BJ (cell line): ENCODE results near the gene SCP2. TPM values are rescaled to one million over a fixed set of nuclear protein-coding genes. Genes with fewer than 3 reads are reported as not detected.

Source experiments
- CTCF ChIA-PET: fragments of 350-600 bp; formaldehyde crosslinking; extraction: SDS; loops from one replicate; lab custom pipeline; 2021; ENCODE audit warnings: antibody characterized with exemption, inconsistent platforms; lab: Yijun Ruan, JAX
- POLR2A ChIA-PET: fragments of 300-600 bp; sonication (Branson Sonifier 250); formaldehyde crosslinking; extraction: SDS; loops from one replicate; lab custom pipeline; 2021; ENCODE audit warnings: antibody characterized with exemption; lab: Charles Lee
- DNase-seq: peaks from one replicate; pipeline ENCODE4 v3.0.0-alpha.2; 2011; ENCODE audit warnings: low read depth
- H3K27me3 ChIP-seq: 2 replicates; pipeline ENCODE4 v1.6.0; 2011; ENCODE audit warnings: low read length; ENCODE audit not compliant: control insufficient read depth, insufficient read depth
- H3K36me3 ChIP-seq: 2 replicates; pipeline ENCODE4 v1.5.1; 2011; ENCODE audit warnings: low read length; ENCODE audit not compliant: control insufficient read depth, insufficient read depth
- H3K4me3 ChIP-seq: 2 replicates; pipeline ENCODE4 v1.5.1; 2011; ENCODE audit warnings: low read depth, mild to moderate bottlenecking, control low read depth, low read length
- polyA plus RNA-seq: library from polyadenylated mRNA; depleted of rRNA; stranded (reverse); fragments of >200 nt; gene quantifications from 2 replicates; pipeline ENCODE4 v1.2.3, GENCODE V29; 2011
- TF ChIP-seq, protein P1 (sequence below): IDR thresholded peaks from 2 replicates; pipeline ENCODE4 v1.5.1; 2011; ENCODE audit warnings: low read depth, mild to moderate bottlenecking, control low read depth, inconsistent platforms, low read length, moderate library complexity; ENCODE audit not compliant: insufficient read depth

SCP2 gene
- polyA plus RNA-seq, 1 experiment = 50.0 TPM

- ChIA-PET CTCF (no interaction called here), POLR2A (no interaction called here)
- DNase-seq = no peak
- Histone ChIP-seq H3K27me3 (no peaks in the 10 kb centered on the region), H3K36me3 (no peaks in the 10 kb centered on the region), H3K4me3 (no peak overlapping the region)
- TF ChIP-seq, protein P1, sequence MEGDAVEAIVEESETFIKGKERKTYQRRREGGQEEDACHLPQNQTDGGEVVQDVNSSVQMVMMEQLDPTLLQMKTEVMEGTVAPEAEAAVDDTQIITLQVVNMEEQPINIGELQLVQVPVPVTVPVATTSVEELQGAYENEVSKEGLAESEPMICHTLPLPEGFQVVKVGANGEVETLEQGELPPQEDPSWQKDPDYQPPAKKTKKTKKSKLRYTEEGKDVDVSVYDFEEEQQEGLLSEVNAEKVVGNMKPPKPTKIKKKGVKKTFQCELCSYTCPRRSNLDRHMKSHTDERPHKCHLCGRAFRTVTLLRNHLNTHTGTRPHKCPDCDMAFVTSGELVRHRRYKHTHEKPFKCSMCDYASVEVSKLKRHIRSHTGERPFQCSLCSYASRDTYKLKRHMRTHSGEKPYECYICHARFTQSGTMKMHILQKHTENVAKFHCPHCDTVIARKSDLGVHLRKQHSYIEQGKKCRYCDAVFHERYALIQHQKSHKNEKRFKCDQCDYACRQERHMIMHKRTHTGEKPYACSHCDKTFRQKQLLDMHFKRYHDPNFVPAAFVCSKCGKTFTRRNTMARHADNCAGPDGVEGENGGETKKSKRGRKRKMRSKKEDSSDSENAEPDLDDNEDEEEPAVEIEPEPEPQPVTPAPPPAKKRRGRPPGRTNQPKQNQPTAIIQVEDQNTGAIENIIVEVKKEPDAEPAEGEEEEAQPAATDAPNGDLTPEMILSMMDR = no peak
These were observed 1.9 kb downstream of the SCP2 start for GRCh38 chr1:52929019-52929418.

DNA sequence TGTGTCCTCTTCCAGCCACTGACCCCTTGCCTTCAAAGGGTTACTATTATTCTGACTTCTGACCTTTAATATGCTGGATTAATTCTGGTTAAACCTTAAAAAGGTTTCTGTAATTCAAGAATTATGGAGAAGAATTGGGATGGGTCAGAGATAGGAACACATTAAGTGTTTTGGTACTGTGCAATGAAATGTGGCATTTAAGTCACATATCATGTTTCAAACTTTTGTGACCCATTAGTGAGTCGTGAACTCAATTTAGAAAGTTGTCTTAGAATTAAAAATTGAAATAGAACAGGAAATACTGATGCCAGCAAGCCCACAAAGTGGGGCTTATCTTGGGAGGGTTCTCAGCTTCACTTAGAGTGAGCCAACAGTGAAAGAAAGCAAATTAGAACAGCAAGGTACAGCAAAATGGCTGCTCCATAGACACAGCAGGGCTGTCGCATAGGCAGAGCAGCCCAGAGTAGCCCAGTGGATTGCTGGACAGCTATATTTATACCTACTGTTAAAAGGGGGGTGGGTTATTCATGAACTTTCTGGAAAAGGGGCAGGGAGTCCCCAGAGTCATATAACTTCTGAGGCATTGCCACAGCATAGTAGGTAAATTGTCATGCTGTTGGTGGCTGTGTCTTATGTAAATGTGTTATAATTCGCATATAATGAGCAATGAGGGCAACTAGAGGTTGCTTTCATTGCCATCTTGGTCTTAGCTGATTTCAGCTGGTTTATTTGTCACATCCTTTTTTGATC is 10.5 kb downstream of the SCP2 start:
- DNase-seq = no peak
- ChIA-PET CTCF (interaction anchor here (0.5 kb wide), 1 partner anchor 241 kb away, joined by 3 read pairs; no protein-coding TSS in a partner anchor), POLR2A (no interaction called here)
- TF ChIP-seq, protein P1 = no peak
- H3K4me3 ChIP-seq = no peak overlapping the region
- no peaks in the 10 kb centered on the region for H3K36me3 ChIP-seq
- no peaks in the 10 kb centered on the region for H3K27me3 ChIP-seq

- H3K4me3 ChIP-seq = no peak overlapping the region
- POLR2A ChIA-PET = no interaction called here
- CTCF ChIA-PET = no interaction called here
- no peaks in the 10 kb centered on the region for H3K36me3 ChIP-seq
- TF ChIP-seq, protein P1 = no peak
- no peaks in the 10 kb centered on the region for H3K27me3 ChIP-seq
- no peak for DNase-seq
These were observed 11.0 kb downstream of the SCP2 start for GRCh38 chr1:52938183-52938451.

DNA sequence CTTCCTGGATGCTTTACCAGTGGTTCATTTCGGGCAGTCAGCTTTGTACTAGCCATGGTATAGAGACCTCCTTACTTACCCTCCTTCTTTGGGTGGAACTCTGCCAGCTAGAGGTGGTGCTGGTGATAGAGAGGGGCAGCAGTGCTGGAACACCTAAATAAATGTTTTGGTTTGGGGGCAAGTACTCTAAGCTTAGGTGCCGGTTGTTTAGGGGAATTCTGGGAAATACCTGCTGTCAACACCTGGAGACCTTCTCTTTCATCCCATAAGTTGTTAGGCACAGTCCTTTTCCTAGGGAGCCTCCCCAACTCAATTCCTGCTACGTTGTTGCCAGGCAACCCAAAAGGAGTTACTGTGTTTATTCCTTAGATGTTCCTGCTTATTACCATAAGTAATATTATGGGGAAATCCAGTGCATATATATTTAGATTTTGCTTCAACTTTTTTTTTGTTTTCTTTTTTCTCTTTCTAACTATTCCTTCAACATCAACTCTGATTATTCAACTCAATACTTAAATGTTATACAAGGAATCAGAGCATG is 16.9 kb downstream of the SCP2 start:
- H3K36me3 ChIP-seq = no peaks in the 10 kb centered on the region; the same call in 1 of the 2 replicates
- CTCF ChIA-PET = interaction anchor here (1.3 kb wide), 1 partner anchor 9 kb away, joined by 4 read pairs; no protein-coding TSS in a partner anchor
- H3K4me3 ChIP-seq = no peak overlapping the region
- POLR2A ChIA-PET = no interaction called here
- TF ChIP-seq, protein P1 = no peak
- H3K27me3 ChIP-seq = no peaks in the 10 kb centered on the region
- DNase-seq = no peak

DNA sequence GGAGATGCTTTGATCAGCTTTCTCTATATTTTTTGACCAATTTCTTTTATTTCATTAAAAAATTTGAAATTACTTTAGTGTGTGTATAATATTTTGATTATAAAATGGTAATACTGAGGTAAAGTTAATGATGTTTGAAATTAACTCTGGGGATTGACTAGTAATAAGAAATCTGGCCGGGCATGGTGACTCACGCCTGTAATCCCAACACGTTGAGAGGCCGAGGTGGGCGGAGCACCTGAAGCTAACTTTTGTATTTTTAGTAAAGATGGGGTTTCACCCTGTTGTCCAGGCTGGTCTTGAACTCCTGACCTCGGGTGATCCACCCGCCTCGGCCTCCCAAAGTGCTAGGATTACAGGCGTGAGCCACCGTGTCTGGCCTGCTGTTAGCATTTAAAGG is 17.5 kb downstream of the SCP2 start:
- Histone ChIP-seq H3K27me3 (no peaks in the 10 kb centered on the region), H3K36me3 (no peaks in the 10 kb centered on the region; the same call in 1 of the 2 replicates), H3K4me3 (no peak overlapping the region)
- TF ChIP-seq, protein P1 = no peak
- DNase-seq = no peak
- ChIA-PET CTCF (no interaction called here), POLR2A (no interaction called here)
